Muscle of back (tissue), 11 donors: ENCODE measurements around the gene HSPA1A. TPM values are rescaled to one million over a fixed set of nuclear protein-coding genes. Genes with fewer than 3 reads are reported as not detected.
"Not testable (repeated sequence)": the region's sequence is repeated elsewhere in the genome, so short reads cannot be mapped to it uniquely, and the experiment has no call there.

Experiments
- DNase-seq, 3 donors: peaks; one replicate each; pipeline versions ENCODE4 v3.0.0 to v3.0.0-alpha.2; 2013
- polyA plus RNA-seq, 10 donors: library from polyadenylated mRNA; unstranded; fragments of 120-200 nt; gene quantifications; one replicate each; pipeline ENCODE4 v1.2.1, GENCODE V29; 2013; ENCODE audit not compliant: insufficient read length in 10 of 10

The HSPA1A gene
- polyA plus RNA-seq, 10 donors = 47.4 to 176 (median 71.8) TPM

- DNase-seq = no peak
Measured at GRCh38 chr6:31779908-31780307, 35.4 kb upstream of the HSPA1A start.

- DNase-seq = no peak
Measured at GRCh38 chr6:31780507-31781243, 34.7 kb upstream of the HSPA1A start.

GRCh38 chr6:31781244-31782125 lies 33.9 kb upstream of the HSPA1A start:
- DNase-seq = no peak

GRCh38 chr6:31782126-31782855 lies 33.1 kb upstream of the HSPA1A start:
- no peak for DNase-seq

GRCh38 chr6:31784098-31784925 lies 31.0 kb upstream of the HSPA1A start:
- DNase-seq = no peak

GRCh38 chr6:31785475-31785874 lies 29.9 kb upstream of the HSPA1A start:
- no peak for DNase-seq

GRCh38 chr6:31791324-31792089 lies 23.8 kb upstream of the HSPA1A start:
- DNase-seq = peak; percentile 31 to 76 (median 52)

- no peak for DNase-seq
Measured at GRCh38 chr6:31792090-31792374, 23.3 kb upstream of the HSPA1A start.

- DNase-seq = no peak
Measured at GRCh38 chr6:31792761-31793171, 22.6 kb upstream of the HSPA1A start.

- not testable (repeated sequence) for DNase-seq
Measured at GRCh38 chr6:31793927-31794245, 21.5 kb upstream of the HSPA1A start.

GRCh38 chr6:31794294-31794865 lies 21.0 kb upstream of the HSPA1A start:
- DNase-seq = peak in 1 of 3 donors; percentile 54

GRCh38 chr6:31794866-31795615 lies 20.3 kb upstream of the HSPA1A start:
- peak in 2 of 3 donors; percentile 44 to 66 for DNase-seq

- peak; percentile 84 to 94 (median 89) for DNase-seq
Measured at GRCh38 chr6:31795616-31796298, 19.6 kb upstream of the HSPA1A start, which contains the start of gene VARS1. Gene VARS1 (minus strand): TSS chr6:31795752. CDS start chr6:31795217, 535 bp downstream.

GRCh38 chr6:31796993-31797385 lies 18.4 kb upstream of the HSPA1A start:
- no peak for DNase-seq

GRCh38 chr6:31797588-31797987 lies 17.8 kb upstream of the HSPA1A start:
- DNase-seq = no peak

GRCh38 chr6:31799781-31800180 lies 15.6 kb upstream of the HSPA1A start:
- peak in 2 of 3 donors; percentile 40 to 41 for DNase-seq

GRCh38 chr6:31801031-31801927 lies 14.1 kb upstream of the HSPA1A start:
- not testable (repeated sequence) for DNase-seq

- DNase-seq = no peak
Measured at GRCh38 chr6:31805939-31806469, 9.3 kb upstream of the HSPA1A start.
